CD4-positive, alpha-beta memory T cell (primary cell): ENCODE results near the gene HACE1. TPM values are rescaled to one million over a fixed set of nuclear protein-coding genes. Genes with fewer than 3 reads are reported as not detected.
"Not testable (repeated sequence)": the region's sequence is repeated elsewhere in the genome, so short reads cannot be mapped to it uniquely, and the experiment has no call there.

Experiments used
- CTCF ChIA-PET: fragments of 350-600 bp; sonication (Branson Sonifier 250); formaldehyde crosslinking; loops from one replicate; lab custom pipeline; 2021; ENCODE audit warnings: inconsistent platforms; ENCODE audit not compliant: partially characterized antibody; lab: Charles Lee
- POLR2A ChIA-PET: fragments of 350-600 bp; sonication (Branson Sonifier 250); formaldehyde crosslinking; loops from one replicate; lab custom pipeline; 2021; ENCODE audit not compliant: partially characterized antibody; lab: Charles Lee
- DNase-seq, 5 donors: peaks; one replicate each; pipeline versions ENCODE4 v3.0.0 to v3.0.0-alpha.2; 2020 to 2022; ENCODE audit warnings: mixed read lengths in 1 of 5
- H3K27ac ChIP-seq: one replicate; pipeline ENCODE4 v1.7.0; 2013; ENCODE audit warnings: low read depth, low read length
- H3K27me3 ChIP-seq: 2 replicates; pipeline ENCODE4 v1.7.0; 2013; ENCODE audit warnings: mild to moderate bottlenecking, low read length, moderate library complexity; ENCODE audit not compliant: insufficient read depth
- H3K36me3 ChIP-seq: 2 replicates; pipeline ENCODE4 v1.7.0; 2013; ENCODE audit warnings: mild to moderate bottlenecking, low read length, moderate library complexity; ENCODE audit not compliant: insufficient read depth
- H3K4me1 ChIP-seq: 2 replicates; pipeline ENCODE4 v1.7.0; 2013; ENCODE audit warnings: mild to moderate bottlenecking, low read length, moderate library complexity; ENCODE audit not compliant: insufficient read depth
- H3K4me3 ChIP-seq, 2 donors: one replicate each; pipeline ENCODE4 v1.7.0; 2013; ENCODE audit warnings: low read length in 2 of 2, mild to moderate bottlenecking in 1 of 2
- H3K9me3 ChIP-seq, 2 donors: one replicate each; pipeline ENCODE4 v1.7.0; 2013; ENCODE audit warnings: low read length in 2 of 2, control low read depth in 1 of 2; ENCODE audit not compliant: control insufficient read depth in 1 of 2
- H3K27ac Mint-ChIP-seq, 7 donors: one replicate each; pipeline ENCODE4 v1.8.0; 2020 to 2021; ENCODE audit warnings: mixed read lengths in 7 of 7, mild to moderate bottlenecking in 6 of 7, inconsistent platforms in 3 of 7, moderate library complexity in 3 of 7
- H3K27me3 Mint-ChIP-seq, 2 donors: one replicate each; pipeline ENCODE4 v1.8.0; 2020 to 2021; ENCODE audit warnings: mixed read lengths in 2 of 2
- H3K36me3 Mint-ChIP-seq, 2 donors: one replicate each; pipeline ENCODE4 v1.8.0; 2020 to 2021; ENCODE audit warnings: mixed read lengths in 2 of 2, inconsistent platforms in 1 of 2, mild to moderate bottlenecking in 1 of 2
- H3K4me1 Mint-ChIP-seq, 4 donors: one replicate each; pipeline ENCODE4 v1.8.0; 2020 to 2021; ENCODE audit warnings: mixed read lengths in 4 of 4, mild to moderate bottlenecking in 1 of 4
- H3K4me3 Mint-ChIP-seq, 8 donors: one replicate each; pipeline ENCODE4 v1.8.0; 2020 to 2021; ENCODE audit warnings: mixed read lengths in 8 of 8, mild to moderate bottlenecking in 7 of 8, moderate library complexity in 6 of 8, inconsistent platforms in 3 of 8
- H3K9me3 Mint-ChIP-seq, 8 donors: one replicate each; pipeline ENCODE4 v1.8.0; 2020 to 2021; ENCODE audit warnings: mixed read lengths in 8 of 8, mild to moderate bottlenecking in 5 of 8, inconsistent platforms in 3 of 8, moderate library complexity in 1 of 8
- intact Hi-C: fragments of 100-400 bp; cut with micrococcal nuclease; formaldehyde crosslinking; loops from one replicate; pipeline ENCODE4 v1.15.1; 2023
- polyA plus RNA-seq, 2 donors: library from polyadenylated mRNA; unstranded; fragments of 300-500 nt; fragmentation: Illumina TruSeq; gene quantifications; one replicate each; pipeline ENCODE4 v1.2.3, GENCODE V29; 2021
- total RNA-seq, 2 experiments: library from RNA; stranded (reverse); gene quantifications; one replicate each; pipeline ENCODE4 v1.2.3, GENCODE V29; 2021

Gene HACE1
- total and polyA plus RNA-seq, 4 experiments from 2014 or later, result 3.6 to 16.0 (median 9.8) TPM

DNA sequence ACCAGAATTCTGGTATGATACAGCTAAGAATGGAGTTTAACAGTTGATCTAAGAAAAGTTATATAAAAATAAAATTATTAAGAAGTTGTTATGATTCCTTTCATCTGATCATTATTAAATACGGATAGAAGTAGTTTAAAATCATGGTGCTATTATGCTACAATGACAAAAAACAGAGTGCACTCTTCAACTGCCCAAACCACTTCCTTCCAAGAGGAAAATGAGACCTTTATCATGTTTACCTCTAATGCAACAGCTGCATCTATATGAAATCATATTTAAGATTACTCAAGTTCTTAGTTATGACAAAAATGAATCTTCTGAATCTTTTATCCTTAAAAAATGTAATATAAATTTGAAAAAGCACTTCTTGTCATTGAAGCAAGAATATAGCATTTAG is 31.2 kb downstream of the HACE1 start:
- Histone ChIP-seq H3K4me3 (no peak overlapping the region), H3K27ac (no peak overlapping the region), H3K4me1 (no peaks in the 10 kb centered on the region), H3K9me3 (no peaks in the 10 kb centered on the region), H3K27me3 (no peaks in the 10 kb centered on the region), H3K36me3 (no peaks in the 10 kb centered on the region)
- Mint-ChIP-seq H3K36me3 (peaks cover 19 to 28% of the 10 kb centered on the region in 2 donors), H3K4me1 (peaks cover 0 to 10% (median 8%) of the 10 kb centered on the region in 4 donors), H3K4me3 (no peak overlapping the region), H3K27ac (no peak overlapping the region), H3K9me3 (peaks cover 0 to 2% (median 0%) of the 10 kb centered on the region in 8 donors), H3K27me3 (no peaks in the 10 kb centered on the region)
- intact Hi-C loops, result no loop called here
- no peak for DNase-seq
- ChIA-PET CTCF (no interaction called here), POLR2A (no interaction called here)

DNA sequence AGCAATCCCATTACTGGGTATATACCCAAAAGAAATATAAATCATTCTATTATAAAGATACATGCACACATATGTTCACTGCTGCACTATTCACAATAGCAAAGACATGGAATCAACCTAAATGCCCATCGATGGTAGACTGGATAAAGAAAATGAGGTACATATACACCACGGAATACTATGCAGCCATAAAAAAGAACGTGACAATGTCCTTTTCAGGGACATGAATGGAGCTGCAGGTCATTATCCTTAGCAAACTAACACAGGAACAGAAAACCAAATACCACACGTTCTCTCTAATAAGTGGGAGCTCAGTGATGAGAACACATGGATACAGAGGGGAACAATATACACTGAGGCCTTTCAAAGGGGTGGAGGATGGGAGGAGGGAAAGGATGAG is 38.9 kb downstream of the HACE1 start:
- H3K27ac Mint-ChIP-seq, H3K27me3 ChIP-seq, POLR2A ChIA-PET, H3K36me3 ChIP-seq, H3K27ac ChIP-seq, H3K9me3 ChIP-seq, intact Hi-C loops, H3K9me3 Mint-ChIP-seq, H3K27me3 Mint-ChIP-seq, DNase-seq, CTCF ChIA-PET, H3K4me1 ChIP-seq, H3K4me3 ChIP-seq, H3K4me1 Mint-ChIP-seq, H3K4me3 Mint-ChIP-seq: not testable (repeated sequence)
- peaks cover 38 to 61% of the 10 kb centered on the region in 2 donors for H3K36me3 Mint-ChIP-seq

DNA sequence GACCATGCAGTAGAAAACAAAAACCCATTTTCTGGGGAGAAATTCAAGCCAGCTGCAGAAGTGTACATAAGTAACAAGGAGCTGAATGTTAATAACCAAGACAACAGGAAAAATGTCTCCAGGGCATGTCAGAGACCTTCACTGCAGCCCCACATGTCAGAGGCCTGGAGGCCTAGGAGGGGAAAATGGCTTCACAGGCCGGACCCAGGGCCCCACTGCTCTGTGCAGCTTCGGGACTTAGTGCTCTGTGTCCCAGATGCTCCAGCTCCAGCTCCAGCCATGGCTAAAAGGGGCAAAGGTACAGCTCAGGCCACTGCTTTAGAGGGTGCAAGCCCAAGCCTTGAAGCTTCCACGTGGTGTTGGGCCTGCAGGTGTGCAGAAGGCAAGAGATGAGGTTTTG is 43.6 kb downstream of the HACE1 start:
- H3K27me3 Mint-ChIP-seq, result no peaks in the 10 kb centered on the region
- POLR2A ChIA-PET, result no interaction called here
- CTCF ChIA-PET, result no interaction called here

DNA sequence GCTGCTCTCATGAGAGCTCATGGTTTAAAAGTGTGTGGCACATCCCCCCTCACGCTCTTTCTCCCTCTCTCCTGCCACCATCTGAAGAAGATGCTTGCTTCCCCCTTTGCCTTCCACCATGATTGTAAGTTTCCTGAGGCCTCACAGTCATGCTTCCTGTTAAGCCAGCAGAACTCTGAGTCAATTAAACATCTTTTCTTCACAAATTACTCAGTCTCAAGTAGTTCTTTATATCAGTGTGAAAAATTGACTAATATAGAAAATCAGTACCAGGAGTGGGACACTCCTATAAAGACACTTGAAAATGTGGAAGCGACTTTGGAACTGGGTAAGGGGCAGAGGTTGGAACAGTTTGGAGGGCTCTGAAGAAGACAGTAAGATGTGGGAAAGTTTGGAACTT is 45.0 kb downstream of the HACE1 start:
- Mint-ChIP-seq H3K27me3 (no peaks in the 10 kb centered on the region), H3K4me1 (peaks cover 0 to 6% (median 1%) of the 10 kb centered on the region in 4 donors), H3K27ac (no peak overlapping the region), H3K9me3 (peaks cover 0 to 7% (median 0%) of the 10 kb centered on the region in 8 donors), H3K36me3 (peaks cover 31 to 59% of the 10 kb centered on the region in 2 donors), H3K4me3 (no peak overlapping the region)
- intact Hi-C loops, result no loop called here
- POLR2A ChIA-PET, result no interaction called here
- Histone ChIP-seq H3K27ac (no peak overlapping the region), H3K4me1 (no peaks in the 10 kb centered on the region), H3K4me3 (no peak overlapping the region), H3K36me3 (no peaks in the 10 kb centered on the region), H3K9me3 (no peaks in the 10 kb centered on the region), H3K27me3 (no peaks in the 10 kb centered on the region)
- DNase-seq, result no peak
- CTCF ChIA-PET, result no interaction called here

More for the DNA sequence above, 43.6 kb downstream of the HACE1 start:
- Histone ChIP-seq H3K27me3 (no peaks in the 10 kb centered on the region), H3K4me1 (no peaks in the 10 kb centered on the region), H3K4me3 (no peak overlapping the region), H3K9me3 (no peaks in the 10 kb centered on the region), H3K36me3 (no peaks in the 10 kb centered on the region), H3K27ac (no peak overlapping the region)
- Mint-ChIP-seq H3K36me3 (peaks cover 40 to 69% of the 10 kb centered on the region in 2 donors), H3K27ac (peak overlapping the region in 1 of 7 donors; percentile 46), H3K4me3 (no peak overlapping the region), H3K9me3 (peaks cover 0 to 7% (median 0%) of the 10 kb centered on the region in 8 donors), H3K4me1 (peaks cover 0 to 5% (median 1%) of the 10 kb centered on the region in 4 donors)
- intact Hi-C loops, result no loop called here
- DNase-seq, result no peak

DNA sequence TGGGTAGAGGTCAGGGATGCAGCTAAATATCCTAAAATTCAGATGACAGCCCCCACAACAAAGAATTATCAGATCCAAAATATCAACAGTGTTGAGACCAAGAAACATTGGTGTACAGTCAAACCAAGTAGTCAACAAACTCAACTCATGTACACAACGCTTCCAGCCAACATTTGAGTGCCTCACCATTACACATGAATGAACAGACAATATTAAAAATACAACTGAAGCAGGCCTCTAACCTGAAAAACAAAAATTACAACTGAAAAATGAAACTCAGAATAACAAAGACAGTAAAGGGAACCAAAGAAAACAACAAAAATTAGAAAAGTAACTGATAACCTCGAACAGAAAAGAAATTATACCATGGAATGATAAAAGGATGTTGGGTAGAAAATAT is 46.2 kb downstream of the HACE1 start:
- Histone ChIP-seq H3K27me3 (no peaks in the 10 kb centered on the region), H3K4me1 (no peaks in the 10 kb centered on the region), H3K4me3 (no peak overlapping the region), H3K27ac (no peak overlapping the region), H3K36me3 (no peaks in the 10 kb centered on the region), H3K9me3 (no peaks in the 10 kb centered on the region)
- Mint-ChIP-seq H3K27ac (no peak overlapping the region), H3K9me3 (peaks cover 0 to 7% (median 0%) of the 10 kb centered on the region in 8 donors), H3K4me1 (peaks cover 0 to 6% (median 3%) of the 10 kb centered on the region in 4 donors), H3K4me3 (no peak overlapping the region), H3K36me3 (peaks cover 23 to 52% of the 10 kb centered on the region in 2 donors), H3K27me3 (no peaks in the 10 kb centered on the region)
- intact Hi-C loops, result no loop called here
- no peak for DNase-seq
- POLR2A ChIA-PET, result no interaction called here
- CTCF ChIA-PET, result no interaction called here

DNA sequence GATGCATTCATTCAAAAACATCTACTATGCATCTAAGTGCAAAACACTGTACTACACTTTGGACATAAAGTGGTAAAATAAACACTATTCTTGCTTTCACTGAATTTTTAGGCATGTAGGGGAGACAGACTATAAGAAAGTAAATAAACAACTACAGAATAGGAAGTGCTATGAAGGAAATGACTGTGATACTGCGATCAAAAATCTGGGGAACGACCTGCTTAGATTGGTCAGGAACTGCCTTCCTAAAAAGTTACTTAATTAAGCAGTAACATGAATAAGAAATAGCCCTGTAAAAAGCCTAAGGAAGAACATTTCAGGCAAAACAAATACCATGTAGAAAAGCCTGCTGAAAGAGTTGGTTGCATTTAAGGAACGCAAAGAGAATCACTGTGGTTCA is 50.6 kb downstream of the HACE1 start:
- Histone ChIP-seq H3K27ac (no peak overlapping the region), H3K9me3 (no peaks in the 10 kb centered on the region), H3K36me3 (no peaks in the 10 kb centered on the region), H3K4me3 (no peak overlapping the region), H3K27me3 (no peaks in the 10 kb centered on the region), H3K4me1 (no peaks in the 10 kb centered on the region)
- peaks cover 0 to 6% (median 3%) of the 10 kb centered on the region in 4 donors for H3K4me1 Mint-ChIP-seq
- H3K27ac Mint-ChIP-seq, result no peak overlapping the region
- CTCF ChIA-PET, result no interaction called here
- DNase-seq, result no peak
- no peaks in the 10 kb centered on the region for H3K27me3 Mint-ChIP-seq
- intact Hi-C loops, result no loop called here
- peaks cover 21 to 41% of the 10 kb centered on the region in 2 donors for H3K36me3 Mint-ChIP-seq
- POLR2A ChIA-PET, result no interaction called here
- H3K9me3 Mint-ChIP-seq, result peaks cover 0 to 15% (median 8%) of the 10 kb centered on the region in 8 donors
- no peak overlapping the region for H3K4me3 Mint-ChIP-seq

DNA sequence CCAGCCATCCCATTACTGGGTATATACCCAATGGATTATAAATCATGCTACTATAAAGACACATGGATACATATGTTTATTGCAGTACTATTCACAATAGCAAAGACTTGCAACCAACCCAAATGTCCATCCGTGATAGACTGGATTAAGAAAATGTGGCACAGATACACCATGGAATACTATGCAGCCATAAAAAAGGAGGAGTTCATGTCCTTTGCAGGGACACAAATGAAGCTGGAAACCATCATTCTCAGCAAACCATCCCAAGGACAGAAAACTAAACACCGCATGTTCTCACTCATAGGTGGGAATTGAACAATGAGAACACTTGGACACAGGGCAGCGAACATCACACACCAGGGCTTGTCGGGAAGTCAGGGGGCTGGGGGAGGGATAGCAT is 54.4 kb downstream of the HACE1 start:
- H3K9me3 ChIP-seq, H3K27ac Mint-ChIP-seq, POLR2A ChIA-PET, H3K4me3 ChIP-seq, CTCF ChIA-PET, intact Hi-C loops, H3K27ac ChIP-seq, H3K27me3 ChIP-seq, H3K4me1 Mint-ChIP-seq, DNase-seq, H3K4me3 Mint-ChIP-seq, H3K27me3 Mint-ChIP-seq, H3K4me1 ChIP-seq, H3K36me3 ChIP-seq: not testable (repeated sequence)
- H3K9me3 Mint-ChIP-seq, result peaks cover 2 to 21% (median 9%) of the 10 kb centered on the region in 8 donors
- peaks cover 39 to 63% of the 10 kb centered on the region in 2 donors for H3K36me3 Mint-ChIP-seq
